Left lobe of liver (tissue), 2 donors: ENCODE measurements around the gene IFT122. TPM values are rescaled to one million over a fixed set of nuclear protein-coding genes. Genes with fewer than 3 reads are reported as not detected.
"Not testable (repeated sequence)": the region's sequence is repeated elsewhere in the genome, so short reads cannot be mapped to it uniquely, and the experiment has no call there.

Experiments used
- ATAC-seq: fragments of 200-7000 bp; cut with Tn5 transposase; one replicate; pipeline ENCODE4 v1.9.1; 2020; ENCODE audit warnings: mild to moderate bottlenecking, moderate library complexity
- DNase-seq: peaks from one replicate; pipeline ENCODE4 v3.0.0-alpha.2; 2020; ENCODE audit warnings: low spot score
- total RNA-seq: library from RNA; stranded (reverse); gene quantifications from one replicate; pipeline ENCODE4 v1.2.1, GENCODE V29; 2021
- donor health status: DM: no; HTN: no; CAD: no; lungs with moderate emphysema.
- donor health status: DM: no; HTN: yes; CAD: no.

The IFT122 gene
- 11.0 TPM for total RNA-seq

GRCh38 chr3:129439817-129440617 lies at the start of gene IFT122, which contains the start of gene MBD4:
Gene IFT122, plus strand, starts transcription at chr3:129440224. Its CDS starts 107 bp downstream, at chr3:129440331.
Gene MBD4, minus strand, starts transcription at chr3:129439948. Its CDS starts 115 bp downstream, at chr3:129439833.
- peak; percentile 88 for ATAC-seq
- peak; percentile 99 for DNase-seq

- not testable (repeated sequence) for ATAC-seq, DNase-seq
Observed at GRCh38 chr3:129391583-129391982, 48.4 kb upstream of the IFT122 start.

GRCh38 chr3:129392106-129392887 lies 47.7 kb upstream of the IFT122 start:
- not testable (repeated sequence) for ATAC-seq, DNase-seq

GRCh38 chr3:129393271-129393670 lies 46.8 kb upstream of the IFT122 start:
- ATAC-seq (no peak), DNase-seq (no peak)

GRCh38 chr3:129393760-129394564 lies 46.1 kb upstream of the IFT122 start:
- not testable (repeated sequence) for DNase-seq

GRCh38 chr3:129398803-129399144 lies 41.2 kb upstream of the IFT122 start:
- peak; percentile 8 for ATAC-seq

More at GRCh38 chr3:129393760-129394564, 46.1 kb upstream of the IFT122 start:
- peak; percentile 55 for ATAC-seq

GRCh38 chr3:129399145-129399894 lies 40.7 kb upstream of the IFT122 start:
- DNase-seq (peak; percentile 84), ATAC-seq (peak; percentile 87)

More at GRCh38 chr3:129398803-129399144, 41.2 kb upstream of the IFT122 start:
- DNase-seq, result no peak

- DNase-seq (no peak), ATAC-seq (no peak)
Observed at GRCh38 chr3:129399895-129400357, 40.1 kb upstream of the IFT122 start.

GRCh38 chr3:129402210-129402609 lies 37.8 kb upstream of the IFT122 start:
- peak; percentile 81 for ATAC-seq
- DNase-seq, result peak; percentile 82

GRCh38 chr3:129402616-129403015 lies 37.4 kb upstream of the IFT122 start:
- no peak for ATAC-seq
- DNase-seq, result no peak

GRCh38 chr3:129403450-129403849 lies 36.6 kb upstream of the IFT122 start:
- DNase-seq (no peak), ATAC-seq (no peak)

- no peak for DNase-seq
- no peak for ATAC-seq
Observed at GRCh38 chr3:129404130-129404529, 35.9 kb upstream of the IFT122 start.

- ATAC-seq (no peak), DNase-seq (no peak)
Observed at GRCh38 chr3:129404610-129405009, 35.4 kb upstream of the IFT122 start.

- ATAC-seq (no peak), DNase-seq (no peak)
Observed at GRCh38 chr3:129409541-129409940, 30.5 kb upstream of the IFT122 start.

- DNase-seq, result no peak
- no peak for ATAC-seq
Observed at GRCh38 chr3:129410971-129411370, 29.1 kb upstream of the IFT122 start.

GRCh38 chr3:129412542-129413198 lies 27.4 kb upstream of the IFT122 start:
- ATAC-seq (no peak), DNase-seq (no peak)

- DNase-seq, result not testable (repeated sequence)
- ATAC-seq, result peak; percentile 4
Observed at GRCh38 chr3:129413238-129413637, 26.8 kb upstream of the IFT122 start.

GRCh38 chr3:129413687-129414506 lies 26.1 kb upstream of the IFT122 start:
- DNase-seq (no peak), ATAC-seq (peak; percentile 91)

GRCh38 chr3:129415378-129415777 lies 24.6 kb upstream of the IFT122 start:
- no peak for ATAC-seq
- DNase-seq, result no peak
